Colonic mucosa (tissue), 4 donors: ENCODE data around the gene METTL24. TPM values are rescaled to one million over a fixed set of nuclear protein-coding genes. Genes with fewer than 3 reads are reported as not detected.

Source experiments
- DNase-seq: peaks from one replicate; pipeline ENCODE4 v3.0.0-alpha.2; 2020
- H3K27ac ChIP-seq: fragments of 200-600 bp; one replicate; pipeline ENCODE4 v1.8.0; 2021
- H3K27me3 ChIP-seq: fragments of 200-600 bp; one replicate; pipeline ENCODE4 v1.8.0; 2021
- H3K36me3 ChIP-seq: fragments of 200-600 bp; one replicate; pipeline ENCODE4 v1.8.0; 2021
- H3K4me1 ChIP-seq: fragments of 200-600 bp; one replicate; pipeline ENCODE4 v1.8.0; 2021; ENCODE audit warnings: mild to moderate bottlenecking
- H3K4me3 ChIP-seq: fragments of 200-600 bp; one replicate; pipeline ENCODE4 v1.8.0; 2021
- H3K9ac ChIP-seq, 2 donors: one replicate each; pipeline ENCODE4 v1.7.0; 2013; ENCODE audit warnings: control low read depth in 2 of 2, low read depth in 2 of 2, low read length in 2 of 2
- H3K9me3 ChIP-seq: fragments of 200-600 bp; one replicate; pipeline ENCODE4 v1.8.0; 2021
- CTCF ChIP-seq: fragments of 200-600 bp; IDR thresholded peaks from one replicate; pipeline ENCODE4 v1.8.0; 2022; ENCODE audit warnings: antibody characterized with exemption, mild to moderate bottlenecking
- intact Hi-C: fragments of 100-400 bp; cut with DNase I; formaldehyde crosslinking; loops from one replicate; pipeline ENCODE4 v1.14.1; 2022
- total RNA-seq, 2 donors: library from RNA; stranded (reverse); fragmentation: NEBNext Ultra II Directional in 1 of 2; extraction: Animal tissue kit (Norgen Biotek cat#: 25700) in 1 of 2; gene quantifications; one replicate each; pipeline ENCODE4 v1.2.1, GENCODE V29; 2021
- donor health status: healthy.
- donor health status: DM: no; HTN: no; CAD: no.
- donor health status: DM: no; HTN: no; CAD: no.

METTL24 gene
- total RNA-seq, 2 donors from 2014 or later = 0.54 to 3.5 TPM

GRCh38 chr6:110338820-110339470, 19.2 kb downstream of the METTL24 start:
- Histone ChIP-seq H3K27me3 (no peaks in the 10 kb centered on the region), H3K9ac (no peak overlapping the region), H3K9me3 (no peaks in the 10 kb centered on the region), H3K4me3 (no peak overlapping the region), H3K4me1 (no peaks in the 10 kb centered on the region), H3K36me3 (no peaks in the 10 kb centered on the region), H3K27ac (no peak overlapping the region)
- no peak for DNase-seq
- intact Hi-C loops = no loop called here
- TF ChIP-seq CTCF = no peak

GRCh38 chr6:110337486-110337885, 20.7 kb downstream of the METTL24 start:
- Histone ChIP-seq H3K4me3 (no peak overlapping the region), H3K27me3 (no peaks in the 10 kb centered on the region), H3K4me1 (no peaks in the 10 kb centered on the region), H3K36me3 (no peaks in the 10 kb centered on the region), H3K9me3 (no peaks in the 10 kb centered on the region), H3K9ac (no peak overlapping the region), H3K27ac (no peak overlapping the region)
- TF ChIP-seq CTCF = no peak
- intact Hi-C loops = no loop called here
- DNase-seq = no peak

DNA sequence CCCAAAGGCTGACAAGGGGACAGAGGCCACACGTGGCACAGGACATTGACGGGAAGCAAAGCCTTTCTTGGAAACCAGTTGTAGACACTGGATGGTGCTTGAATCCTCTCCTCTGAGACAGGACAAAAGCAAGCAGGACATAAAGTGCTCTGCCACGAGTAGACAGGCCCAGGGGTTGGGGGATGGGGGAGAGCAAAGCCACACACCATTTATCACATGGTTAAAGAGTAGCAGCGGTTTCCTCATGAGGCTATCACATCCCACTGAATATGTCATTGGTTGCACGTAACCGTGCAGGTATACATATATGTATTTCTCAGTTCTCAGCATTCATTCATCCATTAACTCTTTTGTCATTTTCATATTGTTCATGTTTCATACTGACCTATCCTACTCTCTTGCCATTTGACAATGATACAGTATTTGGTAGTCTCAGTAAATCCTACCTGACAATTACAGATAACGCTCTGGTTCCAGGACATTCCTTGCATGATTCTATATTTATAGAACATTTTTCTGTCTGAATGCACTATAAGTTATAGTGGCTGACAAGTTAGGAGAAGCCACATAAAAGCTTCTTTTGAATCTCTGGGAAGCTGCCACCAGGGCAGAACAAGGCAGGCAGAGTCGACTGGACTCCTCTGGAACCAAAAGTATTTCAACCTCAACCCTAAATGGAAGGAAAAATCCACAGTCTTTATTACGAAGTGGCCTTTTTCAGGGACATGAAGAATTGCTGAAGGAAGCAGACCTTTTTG, 23.5 kb downstream of the METTL24 start:
- no peak for DNase-seq
- Histone ChIP-seq H3K27me3 (no peaks in the 10 kb centered on the region), H3K9me3 (no peaks in the 10 kb centered on the region), H3K4me1 (no peaks in the 10 kb centered on the region), H3K36me3 (no peaks in the 10 kb centered on the region), H3K9ac (no peak overlapping the region), H3K4me3 (no peak overlapping the region), H3K27ac (no peak overlapping the region)
- intact Hi-C loops = no loop called here
- no peak for TF ChIP-seq CTCF

GRCh38 chr6:110332281-110332680, 25.9 kb downstream of the METTL24 start:
- no peaks in the 10 kb centered on the region for H3K9me3 ChIP-seq
- intact Hi-C loops = no loop called here
- peaks cover 4% of the 10 kb centered on the region for H3K4me1 ChIP-seq
- H3K4me3 ChIP-seq = no peak overlapping the region
- DNase-seq = no peak
- H3K27ac ChIP-seq = no peak overlapping the region
- H3K9ac ChIP-seq = no peak overlapping the region
- no peaks in the 10 kb centered on the region for H3K36me3 ChIP-seq
- no peak for TF ChIP-seq CTCF
- no peaks in the 10 kb centered on the region for H3K27me3 ChIP-seq

DNA sequence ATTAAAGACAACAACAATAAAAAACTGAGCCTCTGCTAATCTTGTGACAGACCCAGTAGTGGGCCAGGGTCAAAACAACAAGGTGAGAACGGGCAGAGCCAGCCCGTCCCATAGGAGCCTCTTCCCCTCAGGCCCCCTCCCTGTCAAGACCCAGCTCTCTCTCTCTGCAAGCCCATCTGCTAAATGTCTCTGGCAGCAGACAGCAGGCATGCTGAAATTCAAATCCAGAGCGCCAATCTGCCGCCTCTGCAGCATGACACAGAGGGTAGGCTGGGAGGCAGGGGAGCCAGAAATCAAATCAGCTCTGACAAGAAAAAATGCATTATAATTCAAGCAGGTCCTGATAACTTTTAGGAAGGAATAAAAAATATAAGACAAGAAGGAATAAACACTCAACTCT, 26.3 kb downstream of the METTL24 start:
- H3K27me3 ChIP-seq = no peaks in the 10 kb centered on the region
- no peak overlapping the region for H3K27ac ChIP-seq
- H3K9ac ChIP-seq = no peak overlapping the region
- H3K4me1 ChIP-seq = peaks cover 4% of the 10 kb centered on the region
- DNase-seq = no peak
- H3K9me3 ChIP-seq = no peaks in the 10 kb centered on the region
- intact Hi-C loops = no loop called here
- no peak for TF ChIP-seq CTCF
- no peaks in the 10 kb centered on the region for H3K36me3 ChIP-seq
- no peak overlapping the region for H3K4me3 ChIP-seq
